Astrocyte (in vitro differentiated cells and primary cell): ENCODE measurements around the gene SPTBN2. TPM values are rescaled to one million over a fixed set of nuclear protein-coding genes. Genes with fewer than 3 reads are reported as not detected.

Experiments used
- DNase-seq: peaks from one replicate; pipeline ENCODE4 v3.0.0-alpha.2; 2010; ENCODE audit warnings: low read depth
- FAIRE-seq: peaks from 2 replicates; lab custom pipeline; 2011; peaks lifted over from hg19 to GRCh38; lab: Jason Lieb, UNC
- H2AFZ ChIP-seq: 2 replicates; pipeline ENCODE4 v1.6.0; 2012; ENCODE audit warnings: low read depth, low read length, inconsistent platforms
- H3K27ac ChIP-seq: 2 replicates; pipeline ENCODE4 v1.5.1; 2011; ENCODE audit warnings: low read depth, low read length, inconsistent platforms
- H3K27me3 ChIP-seq: 2 replicates; pipeline ENCODE4 v1.6.0; 2011; ENCODE audit warnings: low read length, inconsistent platforms; ENCODE audit not compliant: insufficient read depth
- H3K36me3 ChIP-seq: 2 replicates; pipeline ENCODE4 v1.5.1; 2011; ENCODE audit warnings: low read length, inconsistent platforms; ENCODE audit not compliant: insufficient read depth
- H3K4me1 ChIP-seq: 2 replicates; pipeline ENCODE4 v1.5.1; 2011; ENCODE audit warnings: low read length, inconsistent platforms; ENCODE audit not compliant: insufficient read depth
- H3K4me2 ChIP-seq: 2 replicates; pipeline ENCODE4 v1.6.0; 2012; ENCODE audit warnings: low read length, inconsistent platforms
- H3K4me3 ChIP-seq: 2 replicates; pipeline ENCODE4 v1.5.1; 2011; ENCODE audit warnings: low read depth, mild to moderate bottlenecking, low read length, inconsistent platforms; ENCODE audit not compliant: insufficient read depth
- H3K79me2 ChIP-seq: 2 replicates; pipeline ENCODE4 v1.6.0; 2012; ENCODE audit warnings: mild to moderate bottlenecking, low read length, inconsistent platforms; ENCODE audit not compliant: insufficient read depth
- H3K9ac ChIP-seq: 2 replicates; pipeline ENCODE4 v1.6.0; 2012; ENCODE audit warnings: mild to moderate bottlenecking, low read length, inconsistent platforms
- H3K9me3 ChIP-seq: 2 replicates; pipeline ENCODE4 v1.5.1; 2012; ENCODE audit warnings: low read depth, mild to moderate bottlenecking, low read length, inconsistent platforms; ENCODE audit not compliant: insufficient read depth
- H4K20me1 ChIP-seq: 2 replicates; pipeline ENCODE4 v1.6.0; 2012; ENCODE audit warnings: low read length, inconsistent platforms; ENCODE audit not compliant: insufficient read depth
- H3K27ac Mint-ChIP-seq: one replicate; pipeline ENCODE4 v1.8.0; 2021; ENCODE audit warnings: mild to moderate bottlenecking, mixed read lengths; ENCODE audit not compliant: unreplicated experiment
- H3K27me3 Mint-ChIP-seq: one replicate; pipeline ENCODE4 v1.8.0; 2021; ENCODE audit warnings: low read depth, mixed read lengths; ENCODE audit not compliant: unreplicated experiment
- H3K36me3 Mint-ChIP-seq: one replicate; pipeline ENCODE4 v1.8.0; 2021; ENCODE audit warnings: low read depth, mixed read lengths; ENCODE audit not compliant: unreplicated experiment
- H3K4me1 Mint-ChIP-seq: one replicate; pipeline ENCODE4 v1.8.0; 2021; ENCODE audit warnings: low read depth, mixed read lengths; ENCODE audit not compliant: unreplicated experiment
- H3K4me3 Mint-ChIP-seq: one replicate; pipeline ENCODE4 v1.8.0; 2021; ENCODE audit warnings: mild to moderate bottlenecking, moderate library complexity, mixed read lengths; ENCODE audit not compliant: unreplicated experiment
- H3K9me3 Mint-ChIP-seq: one replicate; pipeline ENCODE4 v1.8.0; 2021; ENCODE audit warnings: mild to moderate bottlenecking, mixed read lengths; ENCODE audit not compliant: unreplicated experiment
- CTCF ChIP-seq: IDR thresholded peaks from 2 replicates; pipeline ENCODE4 v1.5.1; 2011; ENCODE audit warnings: low read depth, mild to moderate bottlenecking, inconsistent platforms, low read length, moderate library complexity; ENCODE audit not compliant: insufficient read depth
- EZH2 ChIP-seq: IDR thresholded peaks from 2 replicates; pipeline ENCODE4 v1.6.1; 2012; ENCODE audit warnings: mild to moderate bottlenecking, low read length, inconsistent platforms; ENCODE audit not compliant: insufficient read depth
- total RNA-seq: library from RNA; stranded (reverse); gene quantifications from 2 replicates; pipeline ENCODE4 v1.2.1, GENCODE V29; 2021

Gene SPTBN2
- total RNA-seq, 1 donor from 2014 or later: 18.2 TPM

DNA sequence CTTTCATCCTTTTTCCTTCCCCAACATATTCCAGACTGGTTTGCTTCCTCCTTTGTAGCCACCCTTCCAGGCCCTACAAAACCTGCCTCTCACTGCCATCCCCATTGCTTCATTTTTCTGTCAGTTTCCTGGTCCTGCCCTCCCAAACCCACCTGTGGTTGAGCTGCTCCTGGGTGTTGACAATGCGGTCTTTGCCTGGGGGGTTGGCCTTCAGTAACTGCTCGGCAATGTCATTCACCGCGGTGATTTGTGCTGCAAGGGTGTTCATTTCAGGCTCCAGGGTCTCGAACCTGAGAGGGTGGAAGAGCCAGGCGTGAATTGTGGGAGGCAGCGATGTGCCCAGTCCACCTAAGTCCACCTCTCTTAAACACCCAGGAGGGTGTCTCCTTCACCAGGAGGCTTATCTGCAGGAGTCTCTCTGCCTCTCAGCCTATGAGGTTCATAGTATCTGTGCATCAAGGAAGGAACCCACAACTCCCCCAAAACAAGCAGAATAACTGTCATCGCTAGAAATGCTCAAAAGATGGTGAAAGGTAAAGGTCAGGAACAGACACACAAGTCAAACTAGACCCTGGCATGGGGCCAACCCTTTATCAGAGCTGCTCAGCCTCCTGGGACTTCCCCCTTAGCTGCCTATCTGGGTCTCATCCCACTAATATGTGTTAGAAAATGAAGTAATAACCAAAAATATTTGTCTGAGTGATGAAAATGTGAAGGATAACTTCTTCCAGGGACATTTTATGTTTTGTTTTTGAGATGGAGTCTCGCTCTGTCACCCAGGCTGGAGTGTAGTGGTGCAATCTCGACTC is 27.4 kb downstream of the SPTBN2 start:
- Histone ChIP-seq H3K9me3 (no peaks in the 10 kb centered on the region), H3K4me2 (no peak overlapping the region), H3K27me3 (no peaks in the 10 kb centered on the region), H3K4me1 (no peaks in the 10 kb centered on the region), H2AFZ (no peak overlapping the region), H3K9ac (no peak overlapping the region), H3K79me2 (no peaks in the 10 kb centered on the region), H3K27ac (no peak overlapping the region), H3K36me3 (no peaks in the 10 kb centered on the region), H3K4me3 (no peak overlapping the region), H4K20me1 (no peaks in the 10 kb centered on the region)
- H3K27ac Mint-ChIP-seq: peak overlapping the region; percentile 26
- H3K9me3 Mint-ChIP-seq: no peaks in the 10 kb centered on the region
- H3K4me1 Mint-ChIP-seq: no peaks in the 10 kb centered on the region
- no peak overlapping the region for H3K4me3 Mint-ChIP-seq
- no peak for FAIRE-seq
- no peak for DNase-seq
- no peaks in the 10 kb centered on the region for H3K27me3 Mint-ChIP-seq
- H3K36me3 Mint-ChIP-seq: peaks cover 36% of the 10 kb centered on the region
- TF ChIP-seq CTCF: no peak
- TF ChIP-seq EZH2: no peak

GRCh38 chr11:66700742-66701141 is 28.3 kb downstream of the SPTBN2 start:
- TF ChIP-seq CTCF: no peak
- TF ChIP-seq EZH2: no peak
- Histone ChIP-seq H2AFZ (no peak overlapping the region), H3K9ac (no peak overlapping the region), H3K79me2 (no peaks in the 10 kb centered on the region), H3K27me3 (no peaks in the 10 kb centered on the region), H3K4me2 (no peak overlapping the region), H3K9me3 (no peaks in the 10 kb centered on the region), H3K27ac (no peak overlapping the region), H3K4me1 (no peaks in the 10 kb centered on the region), H3K4me3 (no peak overlapping the region), H3K36me3 (no peaks in the 10 kb centered on the region), H4K20me1 (no peaks in the 10 kb centered on the region)
- DNase-seq (no peak), FAIRE-seq (no peak)
- Mint-ChIP-seq H3K4me1 (no peaks in the 10 kb centered on the region), H3K9me3 (no peaks in the 10 kb centered on the region), H3K27me3 (no peaks in the 10 kb centered on the region), H3K4me3 (no peak overlapping the region), H3K36me3 (peaks cover 35% of the 10 kb centered on the region), H3K27ac (no peak overlapping the region)

- no peaks in the 10 kb centered on the region for H3K9me3 ChIP-seq
- no peaks in the 10 kb centered on the region for H3K27me3 Mint-ChIP-seq
- H4K20me1 ChIP-seq: no peaks in the 10 kb centered on the region
- H3K4me1 ChIP-seq: no peaks in the 10 kb centered on the region
- no peak overlapping the region for H3K4me3 Mint-ChIP-seq
- H3K27ac Mint-ChIP-seq: no peak overlapping the region
- no peaks in the 10 kb centered on the region for H3K27me3 ChIP-seq
- no peak overlapping the region for H3K9ac ChIP-seq
- no peaks in the 10 kb centered on the region for H3K9me3 Mint-ChIP-seq
- no peak for FAIRE-seq
- no peak overlapping the region for H3K27ac ChIP-seq
- no peak for TF ChIP-seq EZH2
- TF ChIP-seq CTCF: no peak
- H3K36me3 ChIP-seq: no peaks in the 10 kb centered on the region
- no peaks in the 10 kb centered on the region for H3K4me1 Mint-ChIP-seq
- no peak for DNase-seq
- no peak overlapping the region for H3K4me2 ChIP-seq
- H3K4me3 ChIP-seq: no peak overlapping the region
- H2AFZ ChIP-seq: no peak overlapping the region
- no peaks in the 10 kb centered on the region for H3K79me2 ChIP-seq
- peaks cover 35% of the 10 kb centered on the region for H3K36me3 Mint-ChIP-seq
Measured at GRCh38 chr11:66700337-66700736, 28.7 kb downstream of the SPTBN2 start.
